IMR-90 (cell line): ENCODE measurements around the gene NEUROG1. TPM values are rescaled to one million over a fixed set of nuclear protein-coding genes. Genes with fewer than 3 reads are reported as not detected.
"Not testable (repeated sequence)": the region's sequence is repeated elsewhere in the genome, so short reads cannot be mapped to it uniquely, and the experiment has no call there.

Experiments used
- ATAC-seq: fragments of 200-7000 bp; cut with Tn5 transposase; 2 replicates; pipeline ENCODE4 v1.9.1; 2020; ENCODE audit warnings: low read depth, mild to moderate bottlenecking, moderate library complexity
- BruUV-seq: library from RNA; stranded (reverse); fragments of 400-500 nt; replicated peaks from 2 replicates; lab custom pipeline; 2021; lab: Mats Ljungman, UMichigan
- CTCF ChIA-PET: fragments of 300-600 bp; formaldehyde crosslinking; extraction: SDS; loops from one replicate; lab custom pipeline; 2021; ENCODE audit warnings: antibody characterized with exemption; lab: Yijun Ruan, JAX
- POLR2A ChIA-PET: fragments of 300-600 bp; sonication (Branson Sonifier 250); formaldehyde crosslinking; loops from one replicate; lab custom pipeline; 2022; ENCODE audit warnings: antibody characterized with exemption; ENCODE audit not compliant: unreplicated experiment; lab: Charles Lee
- DNase-seq: peaks from one replicate; pipeline ENCODE4 v3.0.0; 2013
- H2AFZ ChIP-seq: replicated peaks from 2 replicates; pipeline ENCODE3; 2013; ENCODE audit warnings: low read length, mild to moderate bottlenecking; ENCODE audit not compliant: poor library complexity
- H2AK5ac ChIP-seq: 2 replicates; pipeline ENCODE4 v1.6.1; 2013; ENCODE audit warnings: low read depth, low read length, inconsistent platforms
- H2AK9ac ChIP-seq: replicated peaks from 2 replicates; pipeline ENCODE3; 2013; ENCODE audit warnings: mild to moderate bottlenecking, low read depth, low read length, moderate library complexity; ENCODE audit not compliant: poor library complexity
- H2BK120ac ChIP-seq: 2 replicates; pipeline ENCODE4 v1.6.1; 2013; ENCODE audit warnings: low read depth, low read length, inconsistent platforms
- H2BK15ac ChIP-seq: 3 replicates; pipeline ENCODE4 v1.6.1; 2013; ENCODE audit warnings: low read depth, low read length, inconsistent platforms
- H2BK20ac ChIP-seq: 2 replicates; pipeline ENCODE4 v1.6.1; 2013; ENCODE audit warnings: low read depth, mild to moderate bottlenecking, inconsistent platforms, low read length, moderate library complexity
- H2BK5ac ChIP-seq: 2 replicates; pipeline ENCODE4 v1.6.1; 2013; ENCODE audit warnings: mild to moderate bottlenecking, low read depth, low read length, inconsistent platforms; ENCODE audit not compliant: poor library complexity, severe bottlenecking
- H3K14ac ChIP-seq: replicated peaks from 2 replicates; pipeline ENCODE4 v1.6.1; 2013; ENCODE audit warnings: low read depth, low read length, inconsistent platforms
- H3K18ac ChIP-seq: 2 replicates; pipeline ENCODE4 v1.6.1; 2013; ENCODE audit warnings: low read depth, low read length, control low read depth
- H3K23ac ChIP-seq: 2 replicates; pipeline ENCODE4 v1.6.1; 2013; ENCODE audit warnings: low read depth, low read length, inconsistent platforms
- H3K27ac ChIP-seq: 2 replicates; pipeline ENCODE4 v1.5.1; 2013; ENCODE audit warnings: mild to moderate bottlenecking, control low read depth, low read length; ENCODE audit not compliant: insufficient read depth
- H3K27me3 ChIP-seq: 2 replicates; pipeline ENCODE4 v1.6.1; 2013; ENCODE audit warnings: low read length; ENCODE audit not compliant: control insufficient read depth, insufficient read depth
- H3K36me3 ChIP-seq: 2 replicates; pipeline ENCODE4 v1.6.1; 2013; ENCODE audit warnings: low read length, mixed read lengths; ENCODE audit not compliant: control insufficient read depth, insufficient read depth
- H3K4ac ChIP-seq: 2 replicates; pipeline ENCODE4 v1.6.1; 2013; ENCODE audit warnings: low read depth, low read length, inconsistent platforms
- H3K4me1 ChIP-seq: 2 replicates; pipeline ENCODE4 v1.6.1; 2013; ENCODE audit warnings: low read length, mixed read lengths; ENCODE audit not compliant: control insufficient read depth, insufficient read depth
- H3K4me2 ChIP-seq: 2 replicates; pipeline ENCODE4 v1.6.1; 2013; ENCODE audit warnings: low read depth, mild to moderate bottlenecking, control low read depth, low read length, moderate library complexity
- H3K4me3 ChIP-seq: 2 replicates; pipeline ENCODE4 v1.5.1; 2013; ENCODE audit warnings: low read depth, mild to moderate bottlenecking, control low read depth, low read length, moderate library complexity; ENCODE audit not compliant: insufficient read depth
- H3K56ac ChIP-seq: 2 replicates; pipeline ENCODE4 v1.6.1; 2013; ENCODE audit warnings: low read length, inconsistent platforms; ENCODE audit not compliant: insufficient read depth; ENCODE audit errors: extremely low read depth
- H3K79me1 ChIP-seq, 2 experiments: 2 replicates each; pipeline ENCODE4 v1.6.1; 2013; ENCODE audit warnings: low read length in 2 of 2, inconsistent platforms in 1 of 2, low read depth in 1 of 2
- H3K9ac ChIP-seq: 2 replicates; pipeline ENCODE4 v1.6.1; 2013; ENCODE audit warnings: low read depth, low read length, control low read depth
- H3K9me1 ChIP-seq: 2 replicates; pipeline ENCODE4 v1.6.1; 2013; ENCODE audit warnings: low read length, inconsistent platforms; ENCODE audit not compliant: insufficient read depth
- H3K9me3 ChIP-seq: 2 replicates; pipeline ENCODE4 v1.6.1; 2013; ENCODE audit warnings: low read length; ENCODE audit not compliant: control insufficient read depth, insufficient read depth
- H4K20me1 ChIP-seq: 2 replicates; pipeline ENCODE4 v1.6.1; 2013; ENCODE audit warnings: low read length, inconsistent platforms; ENCODE audit not compliant: insufficient read depth
- H4K5ac ChIP-seq: 2 replicates; pipeline ENCODE4 v1.6.1; 2013; ENCODE audit warnings: mild to moderate bottlenecking, low read depth, low read length, control low read depth
- H4K8ac ChIP-seq, 2 experiments: 2 replicates each; pipeline ENCODE4 v1.6.1; 2013; ENCODE audit warnings: low read depth in 2 of 2, low read length in 2 of 2, control low read depth in 1 of 2, inconsistent platforms in 1 of 2
- H4K91ac ChIP-seq: 2 replicates; pipeline ENCODE4 v1.6.1; 2013; ENCODE audit warnings: low read depth, low read length, inconsistent platforms; ENCODE audit not compliant: insufficient read depth
- WGBS, 2 experiments: methylation state at CpG; one replicate each; pipeline versions ENCODE4 v1.1.5 to v1.1.7; 2013; ENCODE audit warnings: missing lambda C conversion rate in 2 of 2; ENCODE audit not compliant: insufficient read length in 1 of 2; ENCODE audit errors: extremely low coverage in 2 of 2; 5-methylcytosine and 5-hydroxymethylcytosine counted together
- dilution Hi-C: fragments of 300-500 bp; cut with HindIII; formaldehyde crosslinking; loops from one replicate; pipeline ENCODE4 v1.14.3; 2018; ENCODE audit warnings: low sequenced_read_pairs; ENCODE audit not compliant: unreplicated experiment
- in situ Hi-C: fragments of 300-500 bp; cut with MboI; formaldehyde crosslinking; loops from 3 replicates; pipeline ENCODE4 v1.14.3; 2019; ENCODE audit warnings: low sequenced_read_pairs, inconsistent platforms, mixed read lengths
- intact Hi-C: fragments of 100-400 bp; cut with micrococcal nuclease; formaldehyde crosslinking; loops from 2 replicates; pipeline ENCODE4 v1.10.0; 2022
- polyA plus RNA-seq, 3 experiments: library from polyadenylated mRNA; depleted of rRNA; stranded (reverse); fragments of >200 nt; gene quantifications; 2 replicates each; pipeline ENCODE4 v1.2.3, GENCODE V29; 2012; ENCODE audit warnings: low replicate concordance in 1 of 3
- total RNA-seq: library from RNA; depleted of rRNA; stranded (reverse); fragments of >200 nt; gene quantifications from 2 replicates; pipeline ENCODE4 v1.2.3, GENCODE V29; 2012

The NEUROG1 gene
- total and polyA plus RNA-seq, 2 of the 4 experiments (the other 2 are of a cell fraction): not detected

DNA sequence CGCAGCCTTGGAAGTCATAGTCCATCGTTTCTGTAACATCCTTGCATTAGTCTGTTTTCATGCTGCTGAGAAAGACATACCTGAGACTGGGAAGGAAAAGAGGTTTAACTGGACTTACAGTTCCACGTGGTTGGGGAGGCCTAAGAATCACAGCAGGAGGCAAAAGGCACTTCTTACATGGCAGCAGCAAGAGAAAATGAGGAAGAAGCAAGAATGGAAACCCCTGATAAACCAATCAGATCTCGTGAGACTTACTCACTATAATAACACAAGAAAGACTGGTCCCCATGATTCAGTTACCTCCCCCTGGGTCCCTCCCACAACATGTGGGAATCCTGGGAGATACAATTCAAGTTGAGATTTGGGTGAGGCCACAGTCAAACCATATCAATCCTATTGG, 40.2 kb downstream of the NEUROG1 start:
- H3K56ac ChIP-seq, intact Hi-C loops, H3K9me1 ChIP-seq, H4K20me1 ChIP-seq, H3K9me3 ChIP-seq, H4K91ac ChIP-seq, POLR2A ChIA-PET, ATAC-seq, H3K36me3 ChIP-seq, H2BK15ac ChIP-seq, H3K4ac ChIP-seq, H2AFZ ChIP-seq, H3K4me3 ChIP-seq, H2AK5ac ChIP-seq, H4K5ac ChIP-seq, BruUV-seq, DNase-seq, dilution Hi-C loops, H3K79me1 ChIP-seq, H4K8ac ChIP-seq, H3K23ac ChIP-seq, H3K14ac ChIP-seq, in situ Hi-C loops, H2BK5ac ChIP-seq, H3K27ac ChIP-seq, H2BK20ac ChIP-seq, H2BK120ac ChIP-seq, H3K9ac ChIP-seq, H3K4me2 ChIP-seq, H2AK9ac ChIP-seq, CTCF ChIA-PET, H3K18ac ChIP-seq, H3K4me1 ChIP-seq: not testable (repeated sequence)
- H3K27me3 ChIP-seq: peaks cover 37% of the 10 kb centered on the region
- 83% methylated on average over 2 of the region's 4 CpGs; no CpG with 5 or more reads in 1 of the 2 experiments for WGBS, 2 experiments
